Smooth muscle cell (in vitro differentiated cells): ENCODE results near the gene HS6ST3. TPM values are rescaled to one million over a fixed set of nuclear protein-coding genes. Genes with fewer than 3 reads are reported as not detected.

Experiments
- DNase-seq: peaks from one replicate; lab custom pipeline; 2025; ENCODE audit not compliant: unreplicated experiment; lab: John Stamatoyannopoulos, UW
- H2AFZ ChIP-seq: fragments of 200-600 bp; sonication (generic); 2 replicates; pipeline ENCODE4 v1.6.0; 2016; ENCODE audit warnings: antibody characterized with exemption, low read depth, mild to moderate bottlenecking
- H3F3A ChIP-seq: fragments of 200-600 bp; sonication (generic); 2 replicates; pipeline ENCODE4 v1.6.0; 2017; ENCODE audit warnings: antibody characterized with exemption, low read depth
- H3K27ac ChIP-seq: fragments of 200-600 bp; sonication (generic); 2 replicates; pipeline ENCODE4 v1.5.1; 2016; ENCODE audit warnings: low read depth, mild to moderate bottlenecking
- H3K27me3 ChIP-seq: fragments of 200-600 bp; sonication (generic); 2 replicates; pipeline ENCODE4 v1.6.1; 2016; ENCODE audit warnings: low read depth, mild to moderate bottlenecking
- H3K36me3 ChIP-seq: fragments of 200-600 bp; sonication (generic); 2 replicates; pipeline ENCODE4 v1.5.1; 2016; ENCODE audit warnings: low read depth
- H3K4me1 ChIP-seq: fragments of 200-600 bp; sonication (generic); 2 replicates; pipeline ENCODE4 v1.5.1; 2016; ENCODE audit warnings: low read depth
- H3K4me2 ChIP-seq: fragments of 200-600 bp; sonication (generic); 2 replicates; pipeline ENCODE4 v1.6.0; 2016; ENCODE audit warnings: mild to moderate bottlenecking
- H3K4me3 ChIP-seq: fragments of 200-600 bp; sonication (generic); 2 replicates; pipeline ENCODE4 v1.5.1; 2016; ENCODE audit warnings: mild to moderate bottlenecking
- H3K79me2 ChIP-seq: fragments of 200-600 bp; sonication (generic); 2 replicates; pipeline ENCODE4 v1.6.0; 2016; ENCODE audit warnings: low read depth, mild to moderate bottlenecking
- H3K9ac ChIP-seq: fragments of 200-600 bp; sonication (generic); 2 replicates; pipeline ENCODE4 v1.6.0; 2016; ENCODE audit warnings: low read depth
- H3K9me3 ChIP-seq: fragments of 200-600 bp; sonication (generic); replicated peaks from 2 replicates; pipeline ENCODE4 v1.5.1; 2016; ENCODE audit warnings: low read depth
- H4K20me1 ChIP-seq: fragments of 200-600 bp; sonication (generic); 2 replicates; pipeline ENCODE4 v1.6.0; 2016; ENCODE audit warnings: low read depth
- CTCF ChIP-seq: fragments of 200-600 bp; sonication (generic); IDR thresholded peaks from 2 replicates; pipeline ENCODE4 v1.5.1; 2017; ENCODE audit warnings: borderline replicate concordance, mild to moderate bottlenecking, antibody characterized with exemption; ENCODE audit not compliant: insufficient read depth, poor library complexity, severe bottlenecking
- WGBS: methylation state at CpG from one replicate; pipeline ENCODE4 v1.1.7; 2016; ENCODE audit warnings: low lambda C conversion rate; 5-methylcytosine and 5-hydroxymethylcytosine counted together
- polyA plus RNA-seq: library from polyadenylated mRNA; unstranded; fragments of >200 nt; fragmentation: Nextera tagmentation; extraction: Ambion mirVana; gene quantifications from 2 replicates; pipeline ENCODE4 v1.2.1, GENCODE V29; 2016
- total RNA-seq: library from RNA; depleted of rRNA; stranded (reverse); fragments of >200 nt; gene quantifications from 2 replicates; pipeline ENCODE4 v1.2.3, GENCODE V29; 2014

The HS6ST3 gene
- total and polyA plus RNA-seq, 2 experiments from 2014 or later: 0.09 TPM; not detected in 1

GRCh38 chr13:96741779-96742178 lies 651.9 kb downstream of the HS6ST3 start:
- Histone ChIP-seq H4K20me1 (no peaks in the 10 kb centered on the region), H3K27ac (no peak overlapping the region), H3F3A (no peaks in the 10 kb centered on the region), H3K4me2 (no peak overlapping the region), H3K4me3 (no peak overlapping the region), H2AFZ (no peak overlapping the region), H3K9me3 (no peaks in the 10 kb centered on the region), H3K4me1 (no peaks in the 10 kb centered on the region), H3K79me2 (no peaks in the 10 kb centered on the region), H3K9ac (no peak overlapping the region), H3K36me3 (no peaks in the 10 kb centered on the region), H3K27me3 (no peaks in the 10 kb centered on the region)
- WGBS: 89% methylated on average over 3 of the region's 3 CpGs
- no peak for DNase-seq
- TF ChIP-seq CTCF: no peak

- H3K4me2 ChIP-seq: no peak overlapping the region
- H3K36me3 ChIP-seq: no peaks in the 10 kb centered on the region
- no peak for TF ChIP-seq CTCF
- H3K27ac ChIP-seq: no peak overlapping the region
- no peak overlapping the region for H2AFZ ChIP-seq
- no peaks in the 10 kb centered on the region for H3F3A ChIP-seq
- H3K27me3 ChIP-seq: no peaks in the 10 kb centered on the region
- H3K4me1 ChIP-seq: no peaks in the 10 kb centered on the region
- WGBS: 87% methylated on average over 3 of the region's 3 CpGs
- no peaks in the 10 kb centered on the region for H3K9me3 ChIP-seq
- no peaks in the 10 kb centered on the region for H4K20me1 ChIP-seq
- no peaks in the 10 kb centered on the region for H3K79me2 ChIP-seq
- H3K9ac ChIP-seq: no peak overlapping the region
- no peak for DNase-seq
- no peak overlapping the region for H3K4me3 ChIP-seq
Measured at GRCh38 chr13:96743296-96744089, 653.6 kb downstream of the HS6ST3 start.

- Histone ChIP-seq H4K20me1 (no peaks in the 10 kb centered on the region), H3F3A (no peaks in the 10 kb centered on the region), H3K9ac (no peak overlapping the region), H3K4me2 (no peak overlapping the region), H3K79me2 (no peaks in the 10 kb centered on the region), H3K9me3 (no peaks in the 10 kb centered on the region), H2AFZ (no peak overlapping the region), H3K27me3 (no peaks in the 10 kb centered on the region), H3K27ac (no peak overlapping the region), H3K36me3 (no peaks in the 10 kb centered on the region), H3K4me1 (no peaks in the 10 kb centered on the region), H3K4me3 (no peak overlapping the region)
- DNase-seq: no peak
- TF ChIP-seq CTCF: no peak
- 88% methylated on average over 5 of the region's 5 CpGs for WGBS
Measured at GRCh38 chr13:96744367-96745331, 654.7 kb downstream of the HS6ST3 start.
